ENCODE data around the gene PRR9. TPM values are rescaled to one million over a fixed set of nuclear protein-coding genes. Genes with fewer than 3 reads are reported as not detected.

PRR9 gene
- total and polyA plus RNA-seq, 2 of the 8 experiments (the other 6 are each of a cell fraction or from before 2014, with no cell fraction given) = not detected

DNA sequence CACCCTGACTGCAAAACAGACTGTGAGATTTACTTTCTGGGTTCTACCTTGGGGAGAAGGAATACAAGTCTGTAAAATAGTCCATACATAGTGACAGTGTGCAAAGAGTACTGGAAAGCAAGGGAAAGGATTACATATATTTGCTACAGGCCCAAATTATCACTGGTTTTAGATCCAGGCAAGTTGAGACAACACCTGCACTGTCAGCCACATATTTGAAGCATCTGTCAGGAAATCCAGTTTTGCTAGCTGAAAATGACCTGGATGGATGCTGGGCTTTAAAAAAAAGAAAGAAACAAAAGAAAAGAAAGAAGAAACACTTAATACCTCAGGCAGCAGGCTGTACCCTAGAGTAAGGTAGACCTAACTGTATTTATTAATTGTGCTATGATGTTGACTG is 42.8 kb upstream of the PRR9 start (continued):
- TF ChIP-seq, protein P1, sequence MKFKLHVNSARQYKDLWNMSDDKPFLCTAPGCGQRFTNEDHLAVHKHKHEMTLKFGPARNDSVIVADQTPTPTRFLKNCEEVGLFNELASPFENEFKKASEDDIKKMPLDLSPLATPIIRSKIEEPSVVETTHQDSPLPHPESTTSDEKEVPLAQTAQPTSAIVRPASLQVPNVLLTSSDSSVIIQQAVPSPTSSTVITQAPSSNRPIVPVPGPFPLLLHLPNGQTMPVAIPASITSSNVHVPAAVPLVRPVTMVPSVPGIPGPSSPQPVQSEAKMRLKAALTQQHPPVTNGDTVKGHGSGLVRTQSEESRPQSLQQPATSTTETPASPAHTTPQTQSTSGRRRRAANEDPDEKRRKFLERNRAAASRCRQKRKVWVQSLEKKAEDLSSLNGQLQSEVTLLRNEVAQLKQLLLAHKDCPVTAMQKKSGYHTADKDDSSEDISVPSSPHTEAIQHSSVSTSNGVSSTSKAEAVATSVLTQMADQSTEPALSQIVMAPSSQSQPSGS (IDR thresholded peaks at IDR 0.05; ENCODE audit: low read length) = no peak
- TF ChIP-seq EZH2 (IDR thresholded peaks at IDR 0.05; ENCODE audit: low read depth, low read length, severe bottlenecking) = no peak
- TF ChIP-seq USF2 (IDR thresholded peaks at IDR 0.05; ENCODE audit: low read length) = no peak
- no peak for TF ChIP-seq CBX5 (IDR thresholded peaks at IDR 0.05; ENCODE audit: low read depth, low read length)
- no peak for TF ChIP-seq POLR2AphosphoS5 (IDR thresholded peaks at IDR 0.05; ENCODE audit: low read depth, low read length)
- no peak for TF ChIP-seq SIRT6 (IDR thresholded peaks at IDR 0.05; ENCODE audit: low read length)

Measured in H1 (cell line).